HG02970 (cell line): ENCODE measurements around the gene SSNA1.

Source experiments
- ATAC-seq: cut with Tn5 transposase; IDR thresholded peaks from one replicate; pipeline ENCODE4 v1.9.1; 2021; ENCODE audit warnings: mild to moderate bottlenecking, moderate library complexity, moderate number of reproducible peaks; ENCODE audit not compliant: unreplicated experiment, low FRiP score

SSNA1 gene

GRCh38 chr9:137188490-137189296 lies at the start of gene SSNA1, which contains the start of gene ANAPC2:
Gene SSNA1 (plus strand): TSS chr9:137188676. CDS start chr9:137188727, 51 bp downstream.
Gene ANAPC2 (minus strand): TSS chr9:137188560. CDS start chr9:137188532, 28 bp downstream.
- peak; percentile 87 for ATAC-seq

GRCh38 chr9:137138722-137139467 lies 49.6 kb upstream of the SSNA1 start, which contains the start of gene GRIN1:
Gene GRIN1 (plus strand): TSS chr9:137139154. CDS start chr9:137139487, 333 bp downstream.
- no peak for ATAC-seq

GRCh38 chr9:137139468-137140150 lies 48.9 kb upstream of the SSNA1 start:
- ATAC-seq = no peak

GRCh38 chr9:137140151-137141012 lies 48.1 kb upstream of the SSNA1 start:
- no peak for ATAC-seq

GRCh38 chr9:137141050-137141810 lies 47.2 kb upstream of the SSNA1 start:
- ATAC-seq = no peak

GRCh38 chr9:137141976-137142936 lies 46.2 kb upstream of the SSNA1 start:
- no peak for ATAC-seq

- no peak for ATAC-seq
Observed at GRCh38 chr9:137143459-137143858, 45.0 kb upstream of the SSNA1 start.

- no peak for ATAC-seq
Observed at GRCh38 chr9:137145731-137146526, 42.5 kb upstream of the SSNA1 start.

- ATAC-seq = no peak
Observed at GRCh38 chr9:137146527-137146918, 42.0 kb upstream of the SSNA1 start.

- no peak for ATAC-seq
Observed at GRCh38 chr9:137147091-137147792, 41.2 kb upstream of the SSNA1 start.

- ATAC-seq = no peak
Observed at GRCh38 chr9:137147793-137148160, 40.7 kb upstream of the SSNA1 start.

GRCh38 chr9:137148242-137148641 lies 40.2 kb upstream of the SSNA1 start:
- ATAC-seq = no peak

GRCh38 chr9:137148661-137149060 lies 39.8 kb upstream of the SSNA1 start:
- no peak for ATAC-seq

GRCh38 chr9:137149363-137149762 lies 39.1 kb upstream of the SSNA1 start:
- ATAC-seq = no peak

GRCh38 chr9:137149942-137150616 lies 38.4 kb upstream of the SSNA1 start:
- ATAC-seq = peak; percentile 27
